Spinal cord (tissue), 10 donors: Measurements from ENCODE around the gene BCAS3. TPM values are rescaled to one million over a fixed set of nuclear protein-coding genes. Genes with fewer than 3 reads are reported as not detected.

Source experiments
- DNase-seq, 6 donors: peaks; one replicate each; pipeline versions ENCODE4 v3.0.0 to v3.0.0-alpha.2; 2013 to 2015; ENCODE audit warnings: low spot score in 6 of 6, low read depth in 4 of 6
- H3K27ac ChIP-seq: one replicate; pipeline ENCODE4 v1.5.1; 2013; ENCODE audit warnings: low read depth, low read length, control low read depth
- H3K27me3 ChIP-seq: one replicate; pipeline ENCODE4 v1.6.1; 2013; ENCODE audit warnings: low read length; ENCODE audit not compliant: control insufficient read depth, insufficient read depth
- H3K36me3 ChIP-seq: one replicate; pipeline ENCODE4 v1.6.1; 2013; ENCODE audit warnings: low read length; ENCODE audit not compliant: control insufficient read depth, insufficient read depth
- H3K4me1 ChIP-seq: one replicate; pipeline ENCODE4 v1.6.1; 2013; ENCODE audit warnings: low read length; ENCODE audit not compliant: control insufficient read depth, insufficient read depth
- H3K4me3 ChIP-seq: one replicate; pipeline ENCODE4 v1.5.1; 2013; ENCODE audit warnings: low read depth, low read length, control low read depth
- H3K9me3 ChIP-seq: one replicate; pipeline ENCODE4 v1.6.1; 2013; ENCODE audit warnings: low read length; ENCODE audit not compliant: control insufficient read depth, insufficient read depth
- WGBS: methylation state at CpG from one replicate; pipeline ENCODE4 v1.1.5; 2013; ENCODE audit warnings: missing lambda C conversion rate; ENCODE audit not compliant: insufficient coverage; 5-methylcytosine and 5-hydroxymethylcytosine counted together
- polyA plus RNA-seq, 2 donors: library from polyadenylated mRNA; unstranded; fragments of 120-200 nt; gene quantifications; one replicate each; pipeline ENCODE4 v1.2.1, GENCODE V29; 2013; ENCODE audit not compliant: insufficient read length in 2 of 2
- total RNA-seq, 2 donors: library from RNA; depleted of rRNA in 1 of 2; stranded (reverse); fragments of 120-200 nt in 1 of 2; fragments of >200 nt in 1 of 2; gene quantifications; one replicate each; pipeline versions ENCODE4 v1.2.3 to v1.2.4, GENCODE V29; 2013 to 2014
- donor health status: healthy.

The BCAS3 gene
- total and polyA plus RNA-seq, 4 donors = 20.5 to 53.4 (median 25.7) TPM

DNA sequence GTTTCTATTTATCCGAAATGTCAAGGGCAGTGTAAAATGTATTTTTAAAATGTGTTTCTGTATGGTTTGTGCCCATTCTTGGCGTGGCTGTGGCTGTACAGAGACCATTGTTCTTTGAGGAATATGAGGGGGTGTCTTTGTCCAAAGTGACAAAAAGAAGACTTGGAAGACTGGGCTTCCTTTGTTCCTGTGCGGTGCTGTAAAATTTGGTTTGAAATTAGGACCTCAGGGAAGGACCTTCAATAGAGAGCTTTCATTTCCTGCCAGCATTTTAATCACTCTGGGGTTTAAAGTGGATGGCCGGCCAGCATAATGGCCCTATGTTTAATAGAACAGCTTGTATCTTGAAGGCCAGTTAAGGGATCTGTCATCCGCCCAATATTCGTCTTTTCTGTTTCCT is 531.9 kb downstream of the BCAS3 start:
- WGBS = 15% methylated on average over 4 of the region's 6 CpGs
- peak in 3 of 6 donors; percentile 17 to 77 (median 72) for DNase-seq

DNA sequence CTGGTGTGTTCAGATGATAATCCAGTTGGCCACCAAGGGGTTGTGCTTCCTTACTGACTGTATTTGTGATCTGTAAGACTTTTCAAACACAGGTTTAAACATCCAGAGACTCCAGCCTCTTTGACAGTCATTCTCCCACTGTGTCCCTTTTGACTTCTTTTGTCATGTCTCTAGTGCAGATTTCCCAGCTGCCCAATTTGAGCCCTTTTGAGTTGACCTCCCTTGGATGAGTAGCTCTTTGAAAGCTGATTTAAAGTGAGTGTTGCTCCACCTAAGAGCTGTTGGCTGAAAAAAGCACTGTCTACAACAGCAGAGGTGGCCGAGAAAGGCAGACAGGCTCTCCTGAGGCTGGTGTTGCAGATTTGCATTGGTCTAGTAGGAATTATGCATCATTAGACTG is 533.6 kb downstream of the BCAS3 start:
- Histone ChIP-seq H3K27ac (peak overlapping the region; percentile 85), H3K36me3 (no peaks in the 10 kb centered on the region), H3K4me3 (no peak overlapping the region), H3K9me3 (no peaks in the 10 kb centered on the region), H3K4me1 (no peaks in the 10 kb centered on the region), H3K27me3 (no peaks in the 10 kb centered on the region)
- DNase-seq = peak in 1 of 6 donors; percentile 24
- WGBS = no CpG with 5 or more reads among the region's 1 CpG

More for the DNA sequence above, 531.9 kb downstream of the BCAS3 start:
- peak overlapping the region; percentile 59 for H3K27ac ChIP-seq
- no peaks in the 10 kb centered on the region for H3K27me3 ChIP-seq
- no peak overlapping the region for H3K4me3 ChIP-seq
- no peaks in the 10 kb centered on the region for H3K36me3 ChIP-seq
- H3K4me1 ChIP-seq = no peaks in the 10 kb centered on the region
- no peaks in the 10 kb centered on the region for H3K9me3 ChIP-seq

DNA sequence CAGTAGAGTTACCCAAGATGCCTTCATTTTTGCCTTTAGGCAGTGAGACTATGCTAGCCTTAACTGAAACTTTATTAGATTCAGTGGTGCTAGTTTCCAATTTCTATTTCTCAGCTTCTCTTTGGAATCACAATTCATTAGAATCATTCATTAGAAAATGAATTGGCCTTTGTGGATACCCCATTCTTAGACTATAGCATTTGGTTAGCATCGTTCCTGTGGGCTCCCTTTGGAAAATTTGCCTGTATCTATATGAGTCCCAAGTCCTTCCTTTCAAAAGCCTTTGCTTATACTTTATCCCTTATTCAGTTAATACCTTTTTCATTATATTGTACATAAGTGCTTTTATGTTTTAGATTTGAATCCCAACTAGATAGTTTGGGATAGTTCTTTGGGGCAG is 535.0 kb downstream of the BCAS3 start:
- WGBS = no CpG with 5 or more reads among the region's 1 CpG
- Histone ChIP-seq H3K4me1 (no peaks in the 10 kb centered on the region), H3K9me3 (no peaks in the 10 kb centered on the region), H3K27me3 (no peaks in the 10 kb centered on the region), H3K36me3 (no peaks in the 10 kb centered on the region), H3K27ac (no peak overlapping the region), H3K4me3 (no peak overlapping the region)
- DNase-seq = no peak

DNA sequence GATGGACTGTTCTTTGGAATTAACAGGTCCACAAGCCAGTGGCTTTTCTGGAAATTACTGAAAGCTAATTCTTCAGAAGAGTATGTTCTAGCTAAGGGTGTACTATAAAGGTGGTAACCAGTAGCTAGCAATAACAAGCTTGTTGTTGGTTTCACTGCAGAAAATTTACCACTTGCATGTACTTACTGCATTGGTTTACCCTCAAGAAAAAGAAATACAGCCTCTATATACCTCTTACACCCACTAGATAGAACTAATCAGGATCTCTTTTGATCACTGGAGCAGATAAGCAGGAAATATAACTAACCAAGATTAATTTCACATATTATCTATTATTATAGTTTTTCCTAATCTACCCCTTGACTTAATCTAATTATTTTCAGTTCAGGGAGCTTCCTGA is 537.1 kb downstream of the BCAS3 start:
- Histone ChIP-seq H3K9me3 (no peaks in the 10 kb centered on the region), H3K4me1 (no peaks in the 10 kb centered on the region), H3K36me3 (no peaks in the 10 kb centered on the region), H3K27me3 (no peaks in the 10 kb centered on the region), H3K27ac (no peak overlapping the region), H3K4me3 (no peak overlapping the region)
- no peak for DNase-seq

DNA sequence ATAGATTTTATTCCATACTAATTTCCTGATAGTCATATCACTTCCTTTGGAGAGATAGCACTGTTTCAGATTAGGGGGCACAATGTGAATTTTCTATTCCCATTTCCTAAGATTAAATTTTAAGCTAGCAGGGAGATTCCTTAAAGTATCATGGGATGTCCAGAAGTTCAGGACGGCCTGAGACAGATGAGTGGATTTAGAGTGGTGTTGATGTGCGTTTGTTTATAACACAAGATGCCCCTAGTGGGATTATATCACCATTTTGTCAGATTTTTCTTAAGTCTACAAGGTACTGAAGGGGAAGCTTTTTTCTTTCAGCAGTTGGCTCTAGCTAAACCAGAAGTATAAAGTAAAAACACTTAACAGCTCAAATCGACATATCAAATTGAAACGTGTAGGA is 538.4 kb downstream of the BCAS3 start:
- Histone ChIP-seq H3K9me3 (no peaks in the 10 kb centered on the region), H3K4me3 (no peak overlapping the region), H3K4me1 (no peaks in the 10 kb centered on the region), H3K27me3 (no peaks in the 10 kb centered on the region), H3K27ac (no peak overlapping the region), H3K36me3 (no peaks in the 10 kb centered on the region)
- no peak for DNase-seq
- 100% methylated on average over 1 of the region's 4 CpGs for WGBS

DNA sequence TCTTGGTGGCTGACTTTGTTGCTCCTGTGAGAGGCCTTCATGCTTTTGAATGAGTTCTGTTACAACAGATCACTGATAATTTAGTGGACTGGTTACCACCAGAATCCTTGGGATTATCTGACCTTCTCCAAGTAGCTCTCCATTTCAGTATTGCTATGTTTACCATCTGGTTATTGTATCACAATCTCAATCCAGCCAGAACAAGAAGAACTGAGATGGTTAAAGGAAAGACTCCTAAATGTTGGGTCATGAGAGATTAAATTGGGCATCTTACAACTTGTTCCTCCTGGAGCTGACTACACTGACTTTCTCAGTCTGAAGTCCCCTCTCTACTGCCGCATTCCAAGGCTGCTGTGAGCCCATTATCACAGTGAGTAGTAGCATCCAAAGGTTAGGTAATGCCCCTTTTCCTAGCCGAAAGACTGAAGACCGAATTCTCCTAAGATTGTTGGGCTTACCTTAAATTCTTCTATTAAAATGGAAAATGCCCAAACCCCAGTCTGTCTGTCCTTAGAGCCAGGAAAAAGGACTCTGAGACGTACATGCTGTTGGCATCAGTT is 540.3 kb downstream of the BCAS3 start:
- Histone ChIP-seq H3K4me3 (no peak overlapping the region), H3K36me3 (no peaks in the 10 kb centered on the region), H3K4me1 (no peaks in the 10 kb centered on the region), H3K27ac (no peak overlapping the region), H3K9me3 (no peaks in the 10 kb centered on the region), H3K27me3 (no peaks in the 10 kb centered on the region)
- DNase-seq = no peak
- 90% methylated on average over 2 of the region's 4 CpGs for WGBS

DNA sequence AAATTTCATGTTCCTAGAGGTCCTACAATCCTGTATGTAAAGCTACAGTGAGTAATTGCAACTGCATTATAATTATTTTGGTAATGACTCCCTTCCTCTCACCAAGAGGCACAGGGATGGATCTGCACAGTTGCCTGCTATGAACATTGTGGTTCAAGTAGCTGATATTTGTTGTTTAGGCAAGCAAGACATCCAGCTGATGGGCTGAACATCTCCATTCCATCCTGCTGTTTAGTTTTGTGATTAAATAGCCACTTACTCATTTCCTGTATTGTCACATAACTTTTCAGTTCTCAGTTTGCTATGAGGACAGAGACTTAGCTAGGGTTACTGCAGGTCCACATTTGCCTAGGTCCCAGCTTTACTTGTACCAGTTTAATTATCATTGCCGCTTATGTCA is 540.8 kb downstream of the BCAS3 start:
- Histone ChIP-seq H3K36me3 (no peaks in the 10 kb centered on the region), H3K27ac (no peak overlapping the region), H3K9me3 (no peaks in the 10 kb centered on the region), H3K4me3 (no peak overlapping the region), H3K4me1 (no peaks in the 10 kb centered on the region), H3K27me3 (no peaks in the 10 kb centered on the region)
- no CpG with 5 or more reads among the region's 1 CpG for WGBS
- no peak for DNase-seq

DNA sequence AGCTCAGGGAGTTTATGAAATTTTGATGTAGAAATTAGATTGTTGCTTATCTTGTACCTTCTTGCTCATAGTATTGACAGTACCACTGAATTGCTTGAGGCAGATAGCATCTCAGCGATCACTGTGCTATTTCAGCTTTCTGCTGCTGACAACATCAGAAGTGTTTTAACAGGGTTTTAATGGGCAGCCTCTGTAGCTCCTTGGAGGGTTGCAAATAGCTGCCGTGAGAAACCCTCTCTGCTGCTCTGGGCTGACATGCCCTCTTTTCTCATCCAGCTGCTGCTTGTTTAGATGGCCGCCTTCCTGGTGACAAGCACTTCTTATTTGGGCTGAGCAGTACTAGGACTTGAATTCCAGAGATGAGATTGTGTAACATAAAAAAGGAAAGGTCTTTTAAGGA is 541.8 kb downstream of the BCAS3 start:
- no peak overlapping the region for H3K27ac ChIP-seq
- peak in 1 of 6 donors; percentile 74 for DNase-seq

DNA sequence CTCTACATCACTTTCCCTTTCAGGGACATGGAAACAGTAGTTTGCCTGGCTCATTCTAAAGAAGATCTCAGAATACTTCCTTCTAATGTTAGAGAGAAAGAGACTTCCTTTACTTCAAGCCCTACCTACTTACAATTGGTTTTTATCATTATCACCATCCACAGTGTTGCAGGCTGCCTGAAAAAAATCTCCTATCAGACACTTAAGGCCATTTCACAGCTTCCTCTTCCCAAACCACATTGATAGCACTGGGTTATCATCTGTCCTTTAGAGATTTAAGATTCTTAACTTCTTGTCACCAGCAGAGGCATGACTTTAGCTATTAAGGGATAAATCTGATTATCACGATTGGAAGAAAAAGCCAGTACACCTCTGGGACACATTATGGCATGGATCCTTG is 543.5 kb downstream of the BCAS3 start:
- H3K4me1 ChIP-seq = no peaks in the 10 kb centered on the region
- 67% methylated on average over 1 of the region's 1 CpG for whole genome bisulfite sequencing
- H3K9me3 ChIP-seq = no peaks in the 10 kb centered on the region
- H3K4me3 ChIP-seq = no peak overlapping the region
- no peaks in the 10 kb centered on the region for H3K36me3 ChIP-seq
- no peak for DNase-seq
- no peak overlapping the region for H3K27ac ChIP-seq
- H3K27me3 ChIP-seq = no peaks in the 10 kb centered on the region

More for the DNA sequence above, 541.8 kb downstream of the BCAS3 start:
- no peaks in the 10 kb centered on the region for H3K9me3 ChIP-seq
- no peak overlapping the region for H3K4me3 ChIP-seq
- H3K36me3 ChIP-seq = no peaks in the 10 kb centered on the region
- WGBS = 56% methylated on average over 3 of the region's 3 CpGs
- no peaks in the 10 kb centered on the region for H3K4me1 ChIP-seq
- H3K27me3 ChIP-seq = no peaks in the 10 kb centered on the region

DNA sequence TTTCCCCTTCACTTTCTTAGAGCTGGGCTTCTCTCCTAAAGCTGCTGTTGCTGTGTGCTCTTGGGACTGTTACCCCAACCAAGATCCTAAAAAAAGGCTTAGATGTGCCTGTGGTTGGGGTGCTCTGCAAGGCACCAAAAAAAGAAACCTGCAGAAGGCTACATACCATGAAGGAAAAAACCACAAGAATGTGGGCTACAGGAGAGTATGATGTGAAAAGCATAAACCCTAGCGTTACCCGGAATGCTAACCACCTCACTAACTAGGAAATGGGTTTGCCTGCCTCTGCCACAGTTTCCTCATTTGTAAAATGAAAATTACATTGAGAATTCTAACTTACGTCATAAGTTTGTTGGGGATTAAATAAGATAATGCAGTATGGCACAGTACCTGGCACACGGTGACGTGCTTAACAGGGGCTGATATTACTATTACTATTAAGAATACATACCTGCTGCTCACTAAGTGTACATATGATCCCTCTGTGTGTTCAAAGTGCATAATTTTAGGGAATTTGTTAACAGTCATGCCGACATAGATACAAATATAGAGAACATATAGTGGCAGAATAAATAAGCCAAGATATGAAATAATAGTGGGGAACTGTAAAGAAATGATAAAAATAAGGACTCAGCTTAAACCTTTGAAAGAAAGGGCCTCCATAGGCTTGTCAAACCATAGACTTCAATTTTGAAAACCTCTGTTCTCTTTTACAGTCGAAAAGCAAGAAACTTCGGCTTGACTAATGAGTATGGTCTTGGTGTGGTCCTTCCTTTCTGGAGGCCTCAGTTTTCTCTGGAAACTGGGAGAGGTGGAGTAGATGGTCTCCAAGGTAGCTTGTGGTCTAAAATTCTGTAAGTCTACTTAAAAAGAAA is 544.2 kb downstream of the BCAS3 start:
- Histone ChIP-seq H3K9me3 (no peaks in the 10 kb centered on the region), H3K27ac (no peak overlapping the region), H3K4me3 (no peak overlapping the region), H3K36me3 (no peaks in the 10 kb centered on the region), H3K27me3 (no peaks in the 10 kb centered on the region), H3K4me1 (no peaks in the 10 kb centered on the region)
- WGBS = 86% methylated on average over 1 of the region's 8 CpGs
- no peak for DNase-seq
